Heart left ventricle (tissue), 16 donors: ENCODE measurements around the gene NUMA1. TPM values are rescaled to one million over a fixed set of nuclear protein-coding genes. Genes with fewer than 3 reads are reported as not detected.

Experiments used
- ATAC-seq, 4 donors: fragments of 200-7000 bp; cut with Tn5 transposase; one replicate each; pipeline ENCODE4 v1.9.1; 2020 to 2022; ENCODE audit warnings: moderate library complexity in 4 of 4, mild to moderate bottlenecking in 3 of 4, moderate number of reproducible peaks in 1 of 4
- DNase-seq, 5 donors: peaks; one replicate each; pipeline ENCODE4 v3.0.0-alpha.2; 2020
- H3K27ac ChIP-seq, 12 donors: fragments of 200-600 bp; sonication (generic) in 4 of 12; one replicate each; pipeline versions ENCODE4 v1.5.0 to v1.8.0; 2016 to 2022; ENCODE audit warnings: mild to moderate bottlenecking in 2 of 12
- H3K27me3 ChIP-seq, 9 donors: fragments of 200-600 bp; sonication (generic) in 2 of 9; one replicate each; pipeline versions ENCODE4 v1.5.1 to v1.8.0; 2016 to 2022; ENCODE audit warnings: mild to moderate bottlenecking in 3 of 9
- H3K36me3 ChIP-seq, 9 donors: fragments of 200-600 bp; sonication (generic) in 2 of 9; one replicate each; pipeline versions ENCODE4 v1.5.0 to v1.8.0; 2018 to 2022; ENCODE audit warnings: mild to moderate bottlenecking in 2 of 9
- H3K4me1 ChIP-seq, 12 donors: fragments of 200-600 bp; sonication (generic) in 4 of 12; one replicate each; pipeline versions ENCODE4 v1.5.0 to v1.8.0; 2016 to 2022; ENCODE audit warnings: mild to moderate bottlenecking in 3 of 12
- H3K4me3 ChIP-seq, 12 donors: fragments of 200-600 bp; sonication (generic) in 4 of 12; one replicate each; pipeline versions ENCODE4 v1.5.0 to v1.8.0; 2017 to 2022; ENCODE audit warnings: mild to moderate bottlenecking in 9 of 12, moderate library complexity in 4 of 12
- H3K9me3 ChIP-seq, 12 donors: fragments of 200-600 bp; sonication (generic) in 4 of 12; one replicate each; pipeline versions ENCODE4 v1.5.0 to v1.8.0; 2016 to 2022; ENCODE audit warnings: mild to moderate bottlenecking in 1 of 12
- CTCF ChIP-seq, 12 donors: fragments of 200-600 bp; sonication (generic) in 4 of 12; IDR thresholded peaks; one replicate each; pipeline versions ENCODE4 v1.5.0 to v1.8.0; 2018 to 2022; ENCODE audit warnings: antibody characterized with exemption in 12 of 12, mild to moderate bottlenecking in 5 of 12
- POLR2A ChIP-seq, 2 donors: fragments of 450-650 bp; IDR thresholded peaks; one replicate each; pipeline ENCODE4 v1.6.1; 2017; ENCODE audit warnings: antibody characterized with exemption in 2 of 2, mild to moderate bottlenecking in 2 of 2, moderate library complexity in 2 of 2
- WGBS, 4 donors: extraction: QIAGEN DNeasy Blood & Tissue Kit in 2 of 4; methylation state at CpG; one replicate each; pipeline versions ENCODE4 v1.1.5 to v1.1.7; 2013 to 2018; 5-methylcytosine and 5-hydroxymethylcytosine counted together
- intact Hi-C, 10 donors: fragments of 100-400 bp; cut with DNase I; formaldehyde crosslinking; loops; one replicate each; pipeline versions ENCODE4 v1.11.1 to v1.14.2; 2022
- polyA plus RNA-seq, 2 donors: library from polyadenylated mRNA; stranded (reverse); fragments of 200-250 nt; gene quantifications; one replicate each; pipeline ENCODE4 v1.2.3, GENCODE V29; 2013
- total RNA-seq, 9 donors: library from RNA; depleted of rRNA in 2 of 9; stranded (reverse); fragments of >200 nt in 2 of 9; fragmentation: NEBNext Ultra II Directional in 3 of 9; extraction: Animal tissue kit (Norgen Biotek cat#: 25700) in 3 of 9; gene quantifications; one replicate each; pipeline versions ENCODE4 v1.1.0 to v1.2.4, GENCODE V29; 2016 to 2023
- donor health status: ischemic (EF 13 %, LVEDD 7.1; RV severe dilation, severe dysfunction).
- donor health status: healthy with polysubstance abuse.
- donor health status: DM: no; HTN: yes; CAD: no.
- donor health status: DM: no; HTN: no; CAD: no.
- donor health status: ischemic (EF 25% LVEDD 6.9; RV normal size, moderate dysfunction).
- donor health status: ischemic (EF 25% LVEDD 5.7; RV mildly dilated, moderate dysfunction).
- donor health status: healthy.
- donor health status: DM: yes; HTN: yes; CAD: no.
- donor health status: ischemic (EF 35%, LVEDD 5.7; RV mildly dilated, moderate dysfunction).
- donor health status: nonischemic (EF 11% LVEDD 7.7; RV severe dilation, severe dysfunction).
- donor health status: DM: yes; HTN: yes; CAD: no.
- donor health status: PGD.
- donor health status: ischemic (EF 29% LVEDD 5.4; RV normal size, mild dysfunction).
- donor health status: nonischemic (EF 23%, LVEDD 6.1; RV moderate dilation, normal function).

Gene NUMA1
- total and polyA plus RNA-seq, 11 donors, result 62.7 to 193 (median 101) TPM

GRCh38 chr11:72010529-72011233 lies 69.7 kb downstream of the NUMA1 start:
- peak; percentile 21 to 58 (median 48) for ATAC-seq
- Histone ChIP-seq H3K36me3 (peaks cover 4 to 100% (median 99%) of the 10 kb centered on the region in 9 donors), H3K4me1 (peaks cover 6 to 53% (median 37%) of the 10 kb centered on the region in 12 donors), H3K27ac (peak overlapping the region in 1 of 12 donors; percentile 30), H3K27me3 (no peaks in the 10 kb centered on the region), H3K9me3 (no peaks in the 10 kb centered on the region), H3K4me3 (no peak overlapping the region)
- TF ChIP-seq CTCF (IDR thresholded peaks at IDR 0.05), result no peak
- intact Hi-C loops, result loop anchor here in 1 of 10 donors (10.0 kb wide), 1 partner anchor 214 kb away; the partner anchor contains the start of gene INPPL1
- WGBS, 4 donors, result 67 to 79% (median 75%) methylated on average over 9 to 10 of the region's 10 CpGs
- peak in 1 of 5 donors; percentile 56 for DNase-seq

DNA sequence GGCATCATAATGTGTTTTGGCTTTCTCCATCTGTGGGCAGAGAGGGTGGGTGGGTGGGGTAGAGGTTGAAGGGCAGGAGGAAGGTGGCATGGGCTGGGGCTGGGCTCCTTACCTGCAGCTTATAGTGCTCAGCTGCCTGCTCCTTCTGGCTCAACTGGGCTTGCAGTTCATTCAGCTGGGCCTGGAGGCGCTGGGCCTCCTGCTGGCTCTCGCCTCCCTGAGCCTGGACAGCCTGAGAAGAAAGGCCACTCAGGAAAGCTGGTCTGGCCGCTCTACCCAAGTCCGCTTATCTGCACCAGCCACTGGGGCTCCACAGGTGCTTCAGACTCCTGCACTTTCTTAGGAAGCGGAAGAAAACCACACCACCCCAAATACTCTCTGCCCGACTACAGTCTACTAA lies 71.2 kb downstream of the NUMA1 start:
- H3K27me3 ChIP-seq, result no peaks in the 10 kb centered on the region
- no peak overlapping the region for H3K27ac ChIP-seq
- peaks cover 4 to 43% (median 29%) of the 10 kb centered on the region in 12 donors for H3K4me1 ChIP-seq
- TF ChIP-seq CTCF (IDR thresholded peaks at IDR 0.05) (no peak), POLR2A (IDR thresholded peaks at IDR 0.05) (no peak)
- intact Hi-C loops, result no loop called here
- no peaks in the 10 kb centered on the region for H3K9me3 ChIP-seq
- 88 to 98% (median 94%) methylated on average over 4 to 6 of the region's 6 CpGs for WGBS, 4 donors
- no peak overlapping the region for H3K4me3 ChIP-seq
- no peak for DNase-seq
- H3K36me3 ChIP-seq, result peaks cover 6 to 100% (median 99%) of the 10 kb centered on the region in 9 donors
- no peak for ATAC-seq

GRCh38 chr11:72008728-72009127 lies 71.6 kb downstream of the NUMA1 start:
- Histone ChIP-seq H3K36me3 (peaks cover 6 to 100% (median 99%) of the 10 kb centered on the region in 9 donors), H3K9me3 (no peaks in the 10 kb centered on the region), H3K4me1 (peaks cover under 1 to 39% (median 25%) of the 10 kb centered on the region in 12 donors), H3K4me3 (no peak overlapping the region), H3K27ac (no peak overlapping the region), H3K27me3 (no peaks in the 10 kb centered on the region)
- TF ChIP-seq POLR2A (IDR thresholded peaks at IDR 0.05), result no peak
- TF ChIP-seq CTCF (IDR thresholded peaks at IDR 0.05), result no peak
- 82 to 89% (median 86%) methylated on average over 7 of the region's 7 CpGs for WGBS, 4 donors
- intact Hi-C loops, result no loop called here
- DNase-seq, result no peak
- no peak for ATAC-seq

- no peaks in the 10 kb centered on the region for H3K27me3 ChIP-seq
- H3K4me3 ChIP-seq, result no peak overlapping the region
- 72 to 78% (median 75%) methylated on average over 5 of the region's 5 CpGs for WGBS, 4 donors
- intact Hi-C loops, result no loop called here
- DNase-seq (no peak), ATAC-seq (no peak)
- H3K36me3 ChIP-seq, result peaks cover 6 to 100% (median 99%) of the 10 kb centered on the region in 9 donors
- peaks cover 0 to 28% (median 14%) of the 10 kb centered on the region in 12 donors for H3K4me1 ChIP-seq
- TF ChIP-seq CTCF (IDR thresholded peaks at IDR 0.05), result no peak
- TF ChIP-seq POLR2A (IDR thresholded peaks at IDR 0.05), result no peak
- H3K9me3 ChIP-seq, result no peaks in the 10 kb centered on the region
- no peak overlapping the region for H3K27ac ChIP-seq
Observed at GRCh38 chr11:72007587-72007986, 72.8 kb downstream of the NUMA1 start.
